H1 (cell line): Measurements from ENCODE around the gene FBXO46. TPM values are rescaled to one million over a fixed set of nuclear protein-coding genes. Genes with fewer than 3 reads are reported as not detected.
A peak's percentile ranks its signal among the peaks of the same experiment; 100 is the strongest.

Experiments
- ASH2L ChIP-seq: fragments of 200-600, 300-600 bp; sonication (generic); IDR thresholded peaks from one replicate; pipeline ENCODE4 v1.7.1; 2017; ENCODE audit warnings: low read length
- ATF2 ChIP-seq: IDR thresholded peaks from 2 replicates; pipeline ENCODE4 v1.6.1; 2012; ENCODE audit warnings: low read length, inconsistent platforms
- ATF3 ChIP-seq: IDR thresholded peaks from 2 replicates; pipeline ENCODE4 v1.6.1; 2011; ENCODE audit warnings: low read depth, mild to moderate bottlenecking, low read length; ENCODE audit not compliant: insufficient read depth
- BRCA1 ChIP-seq: IDR thresholded peaks from 2 replicates; pipeline ENCODE4 v1.6.1; 2012; ENCODE audit warnings: low read depth, low read length, improper control_type of control experiment
- CBX5 ChIP-seq: fragments of 300-800, 300-1000 bp; sonication (generic); IDR thresholded peaks from 2 replicates; pipeline ENCODE4 v1.7.1; 2016; ENCODE audit warnings: antibody characterized with exemption, low read length, low read depth
- CREB1 ChIP-seq: IDR thresholded peaks from 2 replicates; pipeline ENCODE4 v1.6.1; 2012; ENCODE audit warnings: inconsistent platforms
- CTCF ChIP-seq, 3 experiments: IDR thresholded peaks; 1 replicate in 2 of 3; 2 replicates in 1 of 3; pipeline versions ENCODE4 v1.5.1 to v1.6.1; 2011; ENCODE audit warnings: low read length in 3 of 3, mild to moderate bottlenecking in 3 of 3, inconsistent platforms in 2 of 3, low read depth in 1 of 3, moderate library complexity in 1 of 3; ENCODE audit not compliant: insufficient read depth in 1 of 3; ENCODE audit errors: control extremely low read depth in 1 of 3
- E2F6 ChIP-seq: IDR thresholded peaks from 2 replicates; pipeline ENCODE4 v1.6.1; 2012; ENCODE audit warnings: inconsistent platforms
- EZH2 ChIP-seq: fragments of 200-600 bp; sonication (generic); IDR thresholded peaks from 2 replicates; pipeline ENCODE4 v1.7.1; 2012; ENCODE audit warnings: low read depth, mild to moderate bottlenecking, moderate library complexity, low read length, inconsistent platforms; ENCODE audit not compliant: severe bottlenecking
- FOSL1 ChIP-seq: IDR thresholded peaks from 2 replicates; pipeline ENCODE4 v1.6.1; 2011; ENCODE audit warnings: mild to moderate bottlenecking, low read depth, low read length, moderate library complexity; ENCODE audit not compliant: insufficient read depth
- GTF2F1 ChIP-seq: IDR thresholded peaks from 2 replicates; pipeline ENCODE4 v1.6.1; 2012; ENCODE audit warnings: low read depth, low read length, improper control_type of control experiment, borderline replicate concordance
- MAFK ChIP-seq: IDR thresholded peaks from 2 replicates; pipeline ENCODE4 v1.6.1; 2012; ENCODE audit warnings: low read depth, mild to moderate bottlenecking, improper control_type of control experiment, low read length
- RBBP5 ChIP-seq: IDR thresholded peaks from 2 replicates; pipeline ENCODE4 v1.7.1; 2012; ENCODE audit warnings: low read depth, mild to moderate bottlenecking, inconsistent platforms, low read length, moderate library complexity, borderline replicate concordance
- SAP30 ChIP-seq: fragments of 300-600 bp; sonication (generic); IDR thresholded peaks from 2 replicates; pipeline ENCODE4 v1.7.1; 2012; ENCODE audit warnings: low read length, moderate library complexity, mild to moderate bottlenecking, inconsistent platforms; ENCODE audit not compliant: insufficient read depth, insufficient replicate concordance
- SIRT6 ChIP-seq: IDR thresholded peaks from one replicate; pipeline ENCODE4 v1.7.1; 2012; ENCODE audit warnings: low read length, inconsistent platforms
- TAF7 ChIP-seq: optimal IDR thresholded peaks from 2 replicates; pipeline ENCODE3; 2011; ENCODE audit warnings: low read depth, mild to moderate bottlenecking, inconsistent platforms, low read length, moderate library complexity, borderline replicate concordance
- TCF12 ChIP-seq: IDR thresholded peaks from 2 replicates; pipeline ENCODE4 v1.6.1; 2011; ENCODE audit warnings: low read depth, mild to moderate bottlenecking, low read length
- TEAD4 ChIP-seq: IDR thresholded peaks from 2 replicates; pipeline ENCODE4 v1.6.1; 2012; ENCODE audit warnings: low read depth, low read length, inconsistent platforms, mixed read lengths
- YY1 ChIP-seq: IDR thresholded peaks from 2 replicates; pipeline ENCODE4 v1.6.1; 2011; ENCODE audit warnings: low read depth, mild to moderate bottlenecking, low read length
- polyA plus RNA-seq, 7 experiments: library from polyadenylated mRNA; depleted of rRNA in 3 of 7; stranded (reverse) in 5 of 7; unstranded in 2 of 7; fragments of >200 nt in 5 of 7; fragments of 200-250 nt in 2 of 7; gene quantifications; 1 replicate in 5 of 7; 2 replicates in 1 of 7; 4 replicates in 1 of 7; pipeline versions ENCODE4 v1.2.1 to v1.2.3, GENCODE V29; 2011 to 2013; ENCODE audit warnings: missing spikeins in 2 of 7, mixed read lengths in 2 of 7
- total RNA-seq: library from RNA; stranded (reverse); fragmentation: NEBNext Ultra II Directional; extraction: Animal tissue kit (Norgen Biotek cat#: 25700); gene quantifications from 2 replicates; pipeline ENCODE4 v1.2.1, GENCODE V29; 2021

Gene FBXO46
- total and polyA plus RNA-seq, 2 of the 8 experiments (the other 6 are each of a cell fraction or from before 2014, with no cell fraction given), result 11.2 to 38.9 TPM

GRCh38 chr19:45693106-45693788 is 37.4 kb downstream of the FBXO46 start (continued):
- TF ChIP-seq E2F6 (no peak), SAP30 (no peak), MAFK (no peak), TEAD4 (no peak), TCF12 (no peak), ATF2 (no peak), CBX5 (no peak), CTCF (IDR thresholded peaks at IDR 0.05; ENCODE audit: control extremely low read depth in 1 of 3, insufficient read depth in 1 of 3, low read depth in 1 of 3, low read length in 3 of 3) (peak; percentile 80 to 84 (median 84)), EZH2 (no peak), YY1 (no peak), TAF7 (no peak), SIRT6 (no peak), CREB1 (no peak), RBBP5 (no peak; the same call in 1 of the 2 replicates), ATF3 (no peak), ASH2L (peak; percentile 1), BRCA1 (no peak), FOSL1 (no peak), GTF2F1 (0 out of 2 replicates have a peak, but pooled peaks have one; percentile 30)
